ENCODE measurements around the gene OPRD1.
"Not testable (repeated sequence)": the region's sequence is repeated elsewhere in the genome, so short reads cannot be mapped to it uniquely, and the experiment has no call there.

- TF ChIP-seq, protein P1, sequence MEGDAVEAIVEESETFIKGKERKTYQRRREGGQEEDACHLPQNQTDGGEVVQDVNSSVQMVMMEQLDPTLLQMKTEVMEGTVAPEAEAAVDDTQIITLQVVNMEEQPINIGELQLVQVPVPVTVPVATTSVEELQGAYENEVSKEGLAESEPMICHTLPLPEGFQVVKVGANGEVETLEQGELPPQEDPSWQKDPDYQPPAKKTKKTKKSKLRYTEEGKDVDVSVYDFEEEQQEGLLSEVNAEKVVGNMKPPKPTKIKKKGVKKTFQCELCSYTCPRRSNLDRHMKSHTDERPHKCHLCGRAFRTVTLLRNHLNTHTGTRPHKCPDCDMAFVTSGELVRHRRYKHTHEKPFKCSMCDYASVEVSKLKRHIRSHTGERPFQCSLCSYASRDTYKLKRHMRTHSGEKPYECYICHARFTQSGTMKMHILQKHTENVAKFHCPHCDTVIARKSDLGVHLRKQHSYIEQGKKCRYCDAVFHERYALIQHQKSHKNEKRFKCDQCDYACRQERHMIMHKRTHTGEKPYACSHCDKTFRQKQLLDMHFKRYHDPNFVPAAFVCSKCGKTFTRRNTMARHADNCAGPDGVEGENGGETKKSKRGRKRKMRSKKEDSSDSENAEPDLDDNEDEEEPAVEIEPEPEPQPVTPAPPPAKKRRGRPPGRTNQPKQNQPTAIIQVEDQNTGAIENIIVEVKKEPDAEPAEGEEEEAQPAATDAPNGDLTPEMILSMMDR (IDR thresholded peaks at IDR 0.05; ENCODE audit: low read depth, low read length) = not testable (repeated sequence)
- TF ChIP-seq EZH2phosphoT487 (IDR thresholded peaks at IDR 0.05; ENCODE audit: low read depth) = not testable (repeated sequence)
Measured at GRCh38 chr1:28875134-28875533, 63.2 kb downstream of the OPRD1 start.
